ENCODE measurements around the gene STUB1.
A peak's percentile ranks its signal among the peaks of the same experiment; 100 is the strongest.

Gene STUB1

DNA sequence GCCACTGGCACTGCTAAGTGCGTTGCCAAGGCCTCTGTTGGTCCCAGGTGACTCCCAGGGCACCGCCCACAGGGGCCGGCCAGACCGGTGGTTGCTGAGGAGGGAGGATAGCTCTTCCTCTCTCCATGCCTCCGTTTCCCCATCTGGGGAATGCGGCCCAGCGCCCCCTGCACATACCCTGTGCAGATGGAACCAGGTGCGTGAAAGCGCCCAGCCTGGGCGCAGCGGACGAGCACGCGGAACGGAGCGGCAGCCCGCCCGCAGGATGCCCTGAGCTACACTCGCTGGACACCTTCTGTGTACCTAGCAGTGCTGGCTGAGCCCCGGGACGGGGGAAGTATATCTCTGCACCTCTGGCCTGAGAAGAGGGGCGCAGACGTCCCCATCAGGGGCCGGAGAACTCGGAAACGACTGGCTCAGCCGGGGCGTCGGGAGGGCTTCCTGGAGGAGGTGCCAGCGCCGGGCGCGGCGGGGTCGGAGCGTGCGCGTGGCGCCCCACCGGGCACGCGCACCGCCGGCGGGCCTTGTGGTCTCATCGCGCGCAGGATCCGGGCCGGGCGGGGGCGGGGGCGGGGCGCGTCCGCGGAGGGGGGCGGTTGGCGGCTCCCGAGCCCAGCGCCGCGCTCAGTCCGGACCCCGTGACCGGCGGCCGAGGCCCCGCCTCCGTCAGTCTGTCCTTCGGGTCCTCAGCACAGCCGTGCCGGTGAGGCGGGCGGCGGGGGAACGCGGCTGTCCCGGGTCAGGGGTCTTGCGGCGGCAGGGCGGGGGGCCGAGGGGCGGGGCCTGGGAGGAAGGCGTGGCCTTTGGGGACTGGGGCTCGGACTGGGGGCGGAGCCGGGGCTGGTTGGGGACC, 46.5 kb downstream of the STUB1 start, which contains the start of the genes CCDC78 and HAGHL:
CCDC78 (minus strand) TSS at position 6 of the 853 bp plus-strand sequence. CDS start 76 bp downstream, outside the sequence.
HAGHL (plus strand) TSS at position 669 of the 853 bp plus-strand sequence. CDS start 404 bp downstream, outside the sequence.
- peak in 1 of 2 experiments; percentile 47 for DNase-seq

DNA sequence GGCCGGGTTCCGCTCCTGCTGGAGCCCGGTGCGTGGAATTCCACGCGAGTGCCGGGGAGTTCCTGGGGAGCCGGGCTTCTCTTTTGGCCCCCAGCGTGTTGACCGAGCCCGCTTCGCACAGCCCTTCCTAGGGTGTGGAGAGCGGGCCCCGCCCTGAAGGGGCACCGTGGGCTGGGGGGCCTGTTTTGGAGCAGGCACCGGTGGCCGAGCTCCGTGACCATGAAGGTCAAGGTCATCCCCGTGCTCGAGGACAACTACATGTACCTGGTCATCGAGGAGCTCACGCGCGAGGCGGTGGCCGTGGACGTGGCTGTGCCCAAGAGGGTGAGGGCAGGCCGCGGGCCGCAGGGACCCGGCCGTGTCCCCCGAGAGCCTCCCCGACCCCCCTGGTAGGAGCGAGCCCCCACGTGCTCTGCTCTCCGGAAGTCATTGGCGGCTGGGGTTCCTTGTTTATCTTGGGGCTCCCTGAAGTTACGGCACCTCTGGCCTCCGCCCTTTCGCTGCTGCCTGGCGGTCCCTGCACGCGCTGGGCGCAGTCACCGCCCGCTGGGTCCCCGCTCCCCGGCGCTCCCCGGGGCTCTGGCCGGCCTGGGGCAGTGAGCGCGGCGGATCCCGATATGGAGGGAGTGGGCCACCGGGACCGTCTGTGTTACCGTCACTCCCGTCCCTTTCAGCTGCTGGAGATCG, 47.2 kb downstream of the STUB1 start:
- DNase-seq: no peak

DNA sequence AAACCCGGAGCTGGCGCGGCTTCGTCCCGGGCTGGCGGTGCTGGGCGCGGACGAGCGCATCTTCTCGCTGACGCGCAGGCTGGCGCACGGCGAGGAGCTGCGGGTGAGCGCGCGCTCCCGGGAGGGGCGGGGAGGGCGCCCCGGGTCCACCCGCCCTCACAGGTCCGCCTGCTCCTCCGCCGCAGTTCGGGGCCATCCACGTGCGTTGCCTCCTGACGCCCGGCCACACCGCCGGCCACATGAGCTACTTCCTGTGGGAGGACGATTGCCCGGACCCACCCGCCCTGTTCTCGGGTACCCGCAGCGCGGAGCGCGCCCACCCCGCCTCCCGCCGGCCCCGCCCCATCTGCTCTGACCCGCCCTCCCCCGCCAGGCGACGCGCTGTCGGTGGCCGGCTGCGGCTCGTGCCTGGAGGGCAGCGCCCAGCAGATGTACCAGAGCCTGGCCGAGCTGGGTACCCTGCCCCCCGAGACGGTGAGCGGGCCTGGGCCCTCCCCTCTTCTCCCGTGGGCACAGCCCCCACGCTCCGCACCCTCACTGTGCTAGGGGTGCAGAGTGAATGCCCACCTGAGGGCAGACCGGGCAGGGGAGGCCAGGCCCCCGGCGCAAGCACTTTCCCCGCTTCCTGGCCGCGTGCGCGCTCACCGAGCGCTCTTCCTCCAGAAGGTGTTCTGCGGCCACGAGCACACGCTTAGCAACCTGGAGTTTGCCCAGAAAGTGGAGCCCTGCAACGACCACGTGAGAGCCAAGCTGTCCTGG, 48.1 kb downstream of the STUB1 start:
- peak in 1 of 2 experiments; percentile 64 for DNase-seq

DNA sequence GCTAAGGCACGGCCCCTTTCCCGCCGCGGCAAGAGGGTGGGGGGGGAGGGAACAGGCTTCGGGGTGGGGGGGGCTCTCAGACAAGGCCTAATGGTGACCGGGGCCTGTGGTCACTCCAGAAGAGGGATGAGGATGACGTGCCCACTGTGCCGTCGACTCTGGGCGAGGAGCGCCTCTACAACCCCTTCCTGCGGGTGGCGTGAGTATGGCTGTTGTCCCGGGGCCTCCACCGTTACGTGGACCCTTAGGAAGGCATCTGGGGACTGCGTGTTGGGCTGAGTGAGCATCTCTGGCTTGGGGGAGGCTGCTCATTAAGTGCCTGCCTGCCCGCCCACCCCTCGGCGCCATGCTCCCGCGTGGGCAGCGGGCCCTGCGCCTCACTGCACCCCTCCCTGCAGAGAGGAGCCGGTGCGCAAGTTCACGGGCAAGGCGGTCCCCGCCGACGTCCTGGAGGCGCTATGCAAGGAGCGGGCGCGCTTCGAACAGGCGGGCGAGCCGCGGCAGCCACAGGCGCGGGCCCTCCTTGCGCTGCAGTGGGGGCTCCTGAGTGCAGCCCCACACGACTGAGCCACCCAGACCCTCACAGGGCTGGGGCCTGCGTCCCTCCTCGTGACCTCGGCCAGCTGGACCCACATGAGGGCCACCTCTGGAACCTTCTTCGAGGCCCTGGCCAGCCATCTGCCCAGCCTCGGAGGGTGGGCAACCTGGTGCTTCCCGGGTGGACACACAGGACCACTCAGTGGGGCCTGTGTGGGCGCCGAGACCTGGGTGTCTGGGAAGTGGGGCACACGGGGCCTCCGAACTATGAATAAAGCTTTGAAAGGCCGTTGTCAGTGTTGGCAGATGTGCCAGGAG, 48.9 kb downstream of the STUB1 start:
- no peak for DNase-seq

DNA sequence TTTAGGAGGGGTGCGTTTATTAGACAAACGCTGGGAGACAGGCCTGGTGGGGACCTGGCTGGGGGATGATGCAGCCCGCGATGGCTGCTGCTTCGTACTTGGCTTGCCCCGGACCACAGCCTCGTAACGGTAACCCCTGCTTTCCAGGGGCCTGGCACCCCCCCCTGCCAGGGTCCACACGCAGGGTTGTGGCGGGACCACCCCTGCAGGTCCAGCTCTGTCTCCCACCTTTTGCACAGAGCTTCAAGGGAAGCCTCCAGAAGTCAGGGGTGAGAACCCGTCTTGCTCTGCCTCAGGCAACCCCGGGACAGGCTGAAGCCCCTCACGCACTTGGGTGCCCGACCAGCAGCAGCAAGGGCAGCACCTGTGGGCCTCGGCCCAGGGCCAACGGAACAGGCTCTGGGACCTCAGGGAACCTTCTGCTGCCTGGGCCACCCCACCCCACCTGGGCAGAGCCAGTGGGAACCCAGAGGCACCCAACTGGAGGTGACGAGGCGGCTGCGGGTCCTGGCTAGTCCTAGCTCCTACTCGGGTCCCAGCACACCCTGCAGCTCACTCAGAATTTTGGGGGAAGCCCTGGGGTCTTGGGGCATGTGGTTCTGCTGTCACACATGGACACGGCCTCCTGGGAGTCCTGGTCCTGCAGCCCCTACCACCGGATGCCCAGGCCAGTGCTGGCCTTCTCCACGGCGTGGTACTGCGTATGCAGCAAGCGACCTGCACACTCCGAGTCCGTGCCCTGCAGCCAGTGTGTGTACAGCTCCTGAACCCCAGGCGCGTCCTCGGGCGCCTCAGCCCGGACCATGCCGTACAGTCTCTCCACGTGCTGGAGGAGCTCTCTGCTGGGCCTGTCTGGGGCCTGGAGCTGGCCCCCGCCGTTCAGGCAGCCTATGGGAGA, 49.8 kb downstream of the STUB1 start:
- DNase-seq: no peak

DNA sequence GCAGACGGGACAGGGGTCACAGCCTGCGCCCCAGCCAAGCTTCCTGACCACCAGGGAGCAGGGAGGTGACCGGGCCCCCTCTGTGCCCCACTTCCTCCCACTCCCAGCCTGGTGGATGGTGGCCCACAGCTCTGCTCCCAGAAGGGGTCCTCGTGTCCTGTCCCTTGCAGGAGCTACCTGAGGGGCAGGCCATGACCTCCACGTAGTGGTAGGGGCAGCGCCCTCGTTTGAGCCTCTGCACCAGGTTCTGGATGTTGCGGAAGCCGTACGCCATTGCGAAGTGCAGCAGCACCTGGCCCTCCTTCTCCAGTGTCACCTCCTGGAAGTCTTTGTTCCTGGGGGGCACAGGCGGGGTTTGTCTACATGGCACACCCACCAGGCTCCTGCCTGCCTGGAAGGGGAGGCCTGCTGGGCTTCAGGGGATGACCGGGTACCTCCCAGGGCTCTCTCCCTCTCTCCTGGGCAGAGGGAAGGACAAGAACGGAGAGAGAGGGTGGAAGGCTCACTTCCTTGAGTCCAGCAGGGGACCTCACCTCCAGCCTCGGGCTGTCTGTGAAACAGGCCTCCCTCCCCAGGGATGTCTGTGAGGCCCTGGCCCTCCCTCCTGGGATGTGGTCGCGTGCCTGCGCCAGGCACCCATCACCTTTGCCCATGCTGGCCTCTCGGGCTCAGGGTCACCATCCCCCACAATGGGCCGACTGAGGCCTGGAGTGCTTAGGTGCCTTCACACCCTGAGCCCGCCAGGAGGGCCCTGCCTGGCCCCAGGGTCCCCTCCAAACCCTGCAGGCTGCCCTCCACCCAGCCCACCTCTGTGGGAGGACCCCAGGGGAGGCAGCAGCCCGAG, 50.7 kb downstream of the STUB1 start:
- no peak for DNase-seq

DNA sequence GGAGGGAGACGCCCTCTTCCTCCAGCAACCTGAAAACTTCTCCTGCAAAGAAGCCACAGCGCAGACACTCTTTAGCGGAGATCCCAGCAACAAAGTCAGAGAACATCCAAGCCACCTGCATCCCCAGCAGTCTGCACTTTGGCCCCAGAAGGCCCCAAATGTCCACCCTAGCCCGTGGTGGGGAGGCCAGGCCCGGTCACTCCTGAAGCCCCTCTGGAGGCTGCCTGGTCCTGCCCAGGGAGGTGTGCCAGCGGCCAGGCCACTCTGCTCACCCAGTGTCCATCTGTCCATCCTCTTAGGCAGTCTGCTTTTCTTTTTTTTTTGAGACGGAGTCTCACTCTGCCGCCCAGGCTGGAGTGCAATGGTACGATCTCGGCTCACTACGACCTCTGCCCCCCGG, 52.1 kb downstream of the STUB1 start:
- DNase-seq: no peak

All from NCI-H446 (cell line).